Keratinocyte (primary cell): ENCODE data around the gene C3orf20.

Source experiments
- CTCF ChIP-seq, 3 experiments: IDR thresholded peaks in 1 of 3; conservative IDR thresholded peaks in 1 of 3; optimal IDR thresholded peaks in 1 of 3; 2 replicates in 2 of 3; 3 replicates in 1 of 3; pipeline versions ENCODE3 to v1.5.1; 2011; ENCODE audit warnings: low read length in 3 of 3, mild to moderate bottlenecking in 3 of 3, moderate library complexity in 2 of 3, control low read depth in 1 of 3, inconsistent platforms in 1 of 3; ENCODE audit not compliant: insufficient read depth in 2 of 3; ENCODE audit errors: extremely low read depth in 1 of 3
- EZH2 ChIP-seq: IDR thresholded peaks from one replicate; pipeline ENCODE4 v1.6.1; 2012; ENCODE audit warnings: inconsistent platforms, mild to moderate bottlenecking, low read length, moderate library complexity

GRCh38 chr3:14786369-14786768 lies 111.4 kb downstream of the C3orf20 start:
- TF ChIP-seq EZH2 (no peak), CTCF (optimal IDR thresholded peaks at IDR 0.05 in 1 of 3, IDR thresholded peaks at IDR 0.05 in 1 of 3, conservative IDR thresholded peaks at IDR 0.05 in 1 of 3; ENCODE audit: extremely low read depth in 1 of 3, insufficient read depth in 2 of 3, low read length in 3 of 3) (no peak)
